PC-9 (cell line): ENCODE measurements around the gene SMYD2.

Experiments
- EZH2 ChIP-seq: fragments of 200-600 bp; sonication (generic); IDR thresholded peaks from 2 replicates; pipeline ENCODE4 v1.8.0; 2017; ENCODE audit warnings: antibody characterized with exemption, low read depth
- TF ChIP-seq, protein P1 (sequence below): fragments of 200-600 bp; sonication (generic); conservative IDR thresholded peaks from 2 replicates; pipeline ENCODE4 v1.6.1; 2017; ENCODE audit warnings: mixed run types, antibody characterized with exemption, mild to moderate bottlenecking, moderate library complexity

DNA sequence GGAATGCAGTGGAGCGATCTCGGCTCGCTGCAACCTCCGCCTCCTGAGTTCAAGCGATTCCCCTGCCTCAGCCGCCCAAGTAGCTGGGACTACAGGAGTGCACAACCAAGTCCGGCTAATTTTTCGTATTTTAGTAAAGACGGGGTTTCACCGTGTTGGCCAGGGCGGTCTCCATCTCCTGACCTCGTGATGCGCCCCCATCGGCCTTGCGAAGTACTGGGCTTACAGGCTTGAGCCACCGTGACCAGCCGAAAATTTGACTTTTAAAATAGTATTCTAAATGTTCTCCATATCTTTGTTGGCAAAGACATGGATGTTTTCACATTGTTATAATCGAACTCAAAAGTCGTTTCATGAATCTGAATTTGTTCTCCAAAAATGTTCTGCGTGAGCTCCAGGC, 36.7 kb upstream of the SMYD2 start:
- TF ChIP-seq, protein P1, sequence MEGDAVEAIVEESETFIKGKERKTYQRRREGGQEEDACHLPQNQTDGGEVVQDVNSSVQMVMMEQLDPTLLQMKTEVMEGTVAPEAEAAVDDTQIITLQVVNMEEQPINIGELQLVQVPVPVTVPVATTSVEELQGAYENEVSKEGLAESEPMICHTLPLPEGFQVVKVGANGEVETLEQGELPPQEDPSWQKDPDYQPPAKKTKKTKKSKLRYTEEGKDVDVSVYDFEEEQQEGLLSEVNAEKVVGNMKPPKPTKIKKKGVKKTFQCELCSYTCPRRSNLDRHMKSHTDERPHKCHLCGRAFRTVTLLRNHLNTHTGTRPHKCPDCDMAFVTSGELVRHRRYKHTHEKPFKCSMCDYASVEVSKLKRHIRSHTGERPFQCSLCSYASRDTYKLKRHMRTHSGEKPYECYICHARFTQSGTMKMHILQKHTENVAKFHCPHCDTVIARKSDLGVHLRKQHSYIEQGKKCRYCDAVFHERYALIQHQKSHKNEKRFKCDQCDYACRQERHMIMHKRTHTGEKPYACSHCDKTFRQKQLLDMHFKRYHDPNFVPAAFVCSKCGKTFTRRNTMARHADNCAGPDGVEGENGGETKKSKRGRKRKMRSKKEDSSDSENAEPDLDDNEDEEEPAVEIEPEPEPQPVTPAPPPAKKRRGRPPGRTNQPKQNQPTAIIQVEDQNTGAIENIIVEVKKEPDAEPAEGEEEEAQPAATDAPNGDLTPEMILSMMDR, result no peak
- TF ChIP-seq EZH2, result no peak
